ENCODE results near the gene SPG7.

The SPG7 gene

GRCh38 chr16:89602952-89603590 lies 94.9 kb downstream of the SPG7 start:
- DNase-seq: no peak

DNA sequence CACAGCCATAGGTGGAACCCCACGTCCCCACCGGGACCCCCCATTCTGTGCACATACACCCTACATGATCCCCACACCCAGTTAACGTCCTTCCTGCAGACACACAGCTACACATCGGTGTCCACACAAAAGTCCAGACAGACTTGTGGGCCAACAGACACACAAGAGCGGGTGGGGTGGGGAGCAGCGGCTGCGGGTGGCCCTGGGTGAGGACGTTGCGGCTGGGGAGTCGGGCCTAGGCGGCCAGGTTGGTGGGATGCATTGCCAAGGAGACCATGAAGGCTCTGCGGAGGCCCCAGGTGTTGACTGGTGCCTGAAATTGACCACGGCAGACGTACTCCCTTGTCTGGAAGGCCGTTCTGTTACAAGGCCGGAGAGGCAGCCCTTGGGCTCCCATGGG lies 96.6 kb downstream of the SPG7 start:
- DNase-seq: no peak

DNA sequence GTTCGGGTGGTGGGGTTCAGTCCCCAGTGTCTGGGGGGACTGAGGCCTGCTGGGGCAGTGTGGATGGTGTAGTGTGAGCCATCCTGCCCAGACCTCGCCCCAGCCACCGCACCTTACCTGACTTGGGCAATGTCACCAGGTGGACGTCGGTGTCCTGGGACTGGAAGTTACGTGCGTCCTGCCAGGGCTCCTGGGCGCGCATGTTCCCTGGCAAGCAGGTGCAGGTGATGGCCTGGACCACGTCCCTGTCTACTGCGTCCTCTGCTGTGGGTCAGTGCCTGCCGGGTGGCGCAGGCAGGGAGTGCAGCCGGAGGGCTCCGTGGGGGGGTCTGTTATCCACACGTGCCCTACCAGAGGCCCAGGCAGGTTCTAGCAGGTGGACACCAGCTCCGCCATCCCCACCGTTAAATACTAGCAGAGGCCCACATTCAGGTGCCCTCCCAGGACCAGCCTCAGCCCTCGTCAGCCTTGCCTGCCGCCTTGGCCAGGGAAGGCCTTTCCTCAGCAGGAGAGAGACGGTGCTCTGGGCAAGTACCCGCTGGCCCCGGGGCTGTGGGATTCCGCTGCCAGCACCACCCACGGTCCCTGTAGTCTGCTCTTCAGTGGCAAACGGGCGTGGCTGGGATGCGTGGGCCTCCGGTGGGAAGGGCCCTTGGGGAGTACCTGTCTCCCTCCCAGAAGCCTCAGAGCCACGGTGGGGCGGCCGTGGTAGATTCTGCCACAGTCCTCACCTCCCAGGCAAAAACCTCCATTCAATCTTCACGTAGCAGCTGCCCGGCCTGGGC lies 97.2 kb downstream of the SPG7 start:
- DNase-seq: no peak

- no peak for DNase-seq
Measured at GRCh38 chr16:89606006-89606405, 97.8 kb downstream of the SPG7 start.
